GM18498 (cell line): ENCODE data around the gene DCUN1D1.

ENCODE experiments used
- ATAC-seq: cut with Tn5 transposase; IDR thresholded peaks from one replicate; pipeline ENCODE4 v1.9.1; 2021; ENCODE audit warnings: mild to moderate bottlenecking, moderate library complexity; ENCODE audit not compliant: unreplicated experiment

Gene DCUN1D1

GRCh38 chr3:182902236-182902635 is 78.1 kb downstream of the DCUN1D1 start:
- no peak for ATAC-seq

DNA sequence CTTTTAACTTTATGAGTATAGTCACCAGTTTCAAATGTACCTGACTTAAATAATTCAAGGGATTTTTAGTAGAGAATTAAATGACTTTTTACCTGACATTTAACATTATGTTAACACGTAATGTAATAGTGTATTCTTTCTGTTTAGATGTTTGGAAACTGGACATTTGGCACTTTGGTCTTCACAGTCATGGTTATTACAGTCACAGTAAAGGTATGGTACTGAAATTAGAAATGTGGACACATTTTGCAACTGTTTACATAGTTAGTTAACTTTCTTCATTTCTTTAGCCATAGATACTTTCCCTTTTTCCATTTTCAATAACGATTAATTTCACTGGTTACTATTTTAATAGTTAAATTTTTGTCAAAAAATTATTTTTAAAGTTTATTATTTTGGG is 83.8 kb downstream of the DCUN1D1 start:
- no peak for ATAC-seq

DNA sequence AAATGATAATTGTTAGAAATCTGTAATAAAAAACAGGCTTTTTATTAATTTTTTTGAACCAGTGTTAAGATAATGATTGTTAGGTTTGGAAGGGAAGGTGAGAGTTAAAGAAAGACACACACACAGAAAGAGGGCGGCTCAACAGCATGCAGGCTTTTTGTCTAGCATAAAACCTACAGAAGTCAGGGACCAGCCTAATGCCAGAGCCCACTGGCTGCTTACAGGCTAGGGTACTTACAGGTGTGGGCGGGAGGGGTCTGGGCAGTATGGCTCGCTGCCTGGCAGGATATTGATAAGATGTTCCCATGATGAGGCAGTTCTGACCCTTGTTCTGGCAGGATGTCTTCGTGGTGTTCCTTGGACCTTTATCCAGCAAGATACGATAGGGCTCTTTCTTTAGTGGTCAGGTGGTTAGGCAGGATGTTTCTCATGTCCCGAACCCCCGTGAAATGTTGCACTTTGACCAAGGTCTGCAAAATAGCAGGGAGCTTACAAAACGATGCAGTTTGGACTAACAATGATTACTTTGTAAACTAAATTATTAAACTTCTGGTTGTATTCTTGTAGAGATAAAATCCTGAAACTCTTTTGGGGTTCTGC is 84.7 kb downstream of the DCUN1D1 start:
- ATAC-seq: no peak

DNA sequence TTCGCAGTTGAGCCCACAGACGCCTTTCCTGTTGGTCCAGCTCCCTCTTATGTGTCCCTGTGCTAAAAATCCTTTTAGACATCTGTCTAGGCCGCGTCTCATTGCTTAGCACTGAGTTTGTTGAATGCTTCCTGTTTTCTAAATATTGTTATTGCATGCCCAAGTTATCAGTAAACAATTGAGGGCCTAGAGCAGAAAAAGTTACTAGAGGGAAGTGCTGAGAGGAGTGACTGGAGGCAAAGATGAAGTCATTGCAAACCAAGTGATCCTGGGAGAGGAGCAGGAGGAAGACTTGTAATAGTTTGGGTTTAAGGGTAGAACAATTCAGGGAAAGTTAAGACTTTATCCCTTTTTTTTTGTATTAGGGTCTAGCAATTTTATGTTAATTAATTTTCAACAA is 88.1 kb downstream of the DCUN1D1 start:
- ATAC-seq: no peak

- no peak for ATAC-seq
Measured at GRCh38 chr3:182891364-182891763, 89.0 kb downstream of the DCUN1D1 start.

DNA sequence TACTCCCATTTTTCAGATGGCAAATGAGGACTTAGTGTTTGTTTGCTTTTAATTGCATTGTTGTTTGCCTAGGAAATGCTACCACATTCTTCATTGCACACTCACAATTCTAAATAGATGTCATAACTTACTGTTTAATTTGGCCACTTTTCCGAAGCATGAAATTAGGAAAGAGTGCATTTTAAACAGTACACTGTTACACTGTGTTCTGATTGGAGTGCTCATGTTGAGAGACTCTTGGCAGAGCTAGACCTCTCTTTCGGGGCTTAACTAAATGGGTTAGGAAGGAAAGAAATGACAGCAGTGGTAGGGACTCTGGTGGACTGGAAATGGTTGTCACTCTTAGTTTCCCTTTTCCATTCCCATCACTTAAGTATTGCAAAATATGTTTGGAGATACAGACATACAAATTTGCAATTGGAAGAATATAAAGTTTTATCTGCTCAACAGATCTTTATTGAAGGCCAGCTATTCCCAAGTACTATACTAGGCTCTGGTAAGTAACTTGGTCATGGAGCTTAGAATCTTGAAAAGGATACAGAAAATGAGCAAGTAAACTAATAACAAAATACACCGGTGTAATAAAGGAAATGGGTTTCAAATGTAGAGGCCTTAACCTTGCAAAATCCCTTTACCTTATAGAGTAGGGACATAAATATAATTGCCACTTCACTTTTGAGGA is 90.2 kb downstream of the DCUN1D1 start:
- ATAC-seq: no peak
